Body of pancreas (tissue), 4 donors: ENCODE measurements around the gene L3MBTL2. TPM values are rescaled to one million over a fixed set of nuclear protein-coding genes. Genes with fewer than 3 reads are reported as not detected.

Source experiments
- ATAC-seq: fragments of 150-250 bp; one replicate; pipeline ENCODE4 v1.9.1; 2016
- DNase-seq, 4 donors: peaks; one replicate each; pipeline ENCODE4 v3.0.0-alpha.2; 2019
- H3K27ac ChIP-seq, 4 donors: fragments of 200-600 bp; sonication (generic); 1 replicate in 3 of 4; 2 replicates in 1 of 4; pipeline versions ENCODE4 v1.5.1 to v1.6.1; 2016 to 2019; ENCODE audit warnings: mild to moderate bottlenecking in 1 of 4, mixed read lengths in 1 of 4, moderate library complexity in 1 of 4
- H3K27me3 ChIP-seq, 2 donors: fragments of 200-600 bp; sonication (generic); one replicate each; pipeline ENCODE4 v1.6.0; 2016; ENCODE audit warnings: mild to moderate bottlenecking in 1 of 2
- H3K36me3 ChIP-seq, 2 donors: fragments of 200-600 bp; sonication (generic); replicated peaks in 1 of 2; 2 replicates each; pipeline ENCODE4 v1.5.1; 2016; ENCODE audit warnings: low read depth in 2 of 2; ENCODE audit not compliant: insufficient read depth in 1 of 2
- H3K4me1 ChIP-seq: fragments of 200-600 bp; sonication (generic); one replicate; pipeline ENCODE4 v1.6.0; 2016
- H3K4me3 ChIP-seq, 2 donors: fragments of 200-600 bp; sonication (generic); 1 replicate in 1 of 2; 2 replicates in 1 of 2; pipeline ENCODE4 v1.5.1; 2016 to 2019
- H3K9me3 ChIP-seq, 3 donors: fragments of 200-600 bp; sonication (generic); 1 replicate in 2 of 3; 2 replicates in 1 of 3; pipeline ENCODE4 v1.5.1; 2016
- CTCF ChIP-seq, 7 experiments: fragments of 450-650 bp in 4 of 7; fragments of 200-600 bp in 3 of 7; sonication (generic) in 3 of 7; IDR thresholded peaks; one replicate each; pipeline ENCODE4 v1.5.1; 2016 to 2019; ENCODE audit warnings: antibody characterized with exemption in 7 of 7
- POLR2A ChIP-seq, 3 donors: fragments of 450-650 bp; IDR thresholded peaks; one replicate each; pipeline ENCODE4 v1.6.1; 2016; ENCODE audit warnings: antibody characterized with exemption in 3 of 3, mild to moderate bottlenecking in 2 of 3
- WGBS, 2 donors: methylation state at CpG; one replicate each; pipeline ENCODE4 v1.1.5; 2017; 5-methylcytosine and 5-hydroxymethylcytosine counted together
- intact Hi-C: fragments of 100-400 bp; cut with DNase I; formaldehyde crosslinking; loops from one replicate; pipeline ENCODE4 v1.15.1; 2023
- total RNA-seq, 2 donors: library from RNA; depleted of rRNA; stranded (reverse); fragments of >200 nt; gene quantifications; one replicate each; pipeline ENCODE4 v1.1.0, GENCODE V29; 2016

The L3MBTL2 gene
- total RNA-seq, 2 donors from 2014 or later: 5.7 to 21.1 TPM

DNA sequence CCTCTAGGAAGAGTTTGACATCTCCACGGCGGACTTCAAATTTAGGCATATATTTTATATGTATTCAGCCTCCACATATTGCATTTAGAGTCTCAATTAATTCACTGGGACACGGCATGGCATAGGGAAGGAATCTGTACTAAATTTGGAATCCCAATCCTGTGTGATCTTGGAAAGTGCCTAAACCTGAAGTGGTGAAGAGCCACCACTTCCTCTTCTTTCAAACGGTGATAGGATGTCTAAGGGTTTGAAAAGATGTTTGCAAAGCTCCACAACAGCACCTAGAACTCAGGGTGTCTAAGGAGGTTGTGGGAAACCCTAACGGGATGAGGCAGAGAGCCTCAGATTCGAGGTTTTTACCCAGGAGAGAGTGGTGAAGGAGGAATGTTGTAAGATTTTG is 1.0 kb upstream of the L3MBTL2 start:
- Histone ChIP-seq H3K4me1 (peaks cover 13% of the 10 kb centered on the region), H3K9me3 (no peaks in the 10 kb centered on the region), H3K36me3 (no peaks in the 10 kb centered on the region), H3K4me3 (no peak overlapping the region), H3K27me3 (no peaks in the 10 kb centered on the region), H3K27ac (no peak overlapping the region)
- ATAC-seq (no peak), DNase-seq (no peak)
- no peak for TF ChIP-seq POLR2A (IDR thresholded peaks at IDR 0.05)
- no peak for TF ChIP-seq CTCF (IDR thresholded peaks at IDR 0.05)
- 48 to 59% methylated on average over 6 of the region's 6 CpGs for WGBS, 2 donors
- intact Hi-C loops: no loop called here

GRCh38 chr22:41206719-41207118 is 1.6 kb downstream of the L3MBTL2 start:
- peaks cover 13% of the 10 kb centered on the region for H3K4me1 ChIP-seq
- H3K27me3 ChIP-seq: no peaks in the 10 kb centered on the region
- 84 to 88% methylated on average over 9 of the region's 9 CpGs for WGBS, 2 donors
- H3K36me3 ChIP-seq: no peaks in the 10 kb centered on the region
- intact Hi-C loops: no loop called here
- H3K4me3 ChIP-seq: no peak overlapping the region
- H3K9me3 ChIP-seq: no peaks in the 10 kb centered on the region
- no peak overlapping the region for H3K27ac ChIP-seq
- TF ChIP-seq POLR2A (IDR thresholded peaks at IDR 0.05) (no peak), CTCF (IDR thresholded peaks at IDR 0.05) (no peak)
- ATAC-seq (no peak), DNase-seq (no peak)

GRCh38 chr22:41215409-41215808 is 10.3 kb downstream of the L3MBTL2 start:
- Histone ChIP-seq H3K4me3 (no peak overlapping the region), H3K9me3 (no peaks in the 10 kb centered on the region), H3K27ac (no peak overlapping the region), H3K36me3 (peaks cover 0 to 3% of the 10 kb centered on the region in 2 donors), H3K27me3 (no peaks in the 10 kb centered on the region), H3K4me1 (no peaks in the 10 kb centered on the region)
- 93 to 94% methylated on average over 8 to 10 of the region's 10 CpGs for WGBS, 2 donors
- intact Hi-C loops: no loop called here
- TF ChIP-seq CTCF (IDR thresholded peaks at IDR 0.05) (no peak), POLR2A (IDR thresholded peaks at IDR 0.05) (no peak)
- ATAC-seq (no peak), DNase-seq (no peak)

- DNase-seq: no peak
- H3K4me3 ChIP-seq: no peak overlapping the region
- no peaks in the 10 kb centered on the region for H3K27me3 ChIP-seq
- H3K36me3 ChIP-seq: peaks cover 0 to 7% of the 10 kb centered on the region in 2 donors
- intact Hi-C loops: no loop called here
- no peak overlapping the region for H3K27ac ChIP-seq
- TF ChIP-seq POLR2A (IDR thresholded peaks at IDR 0.05) (no peak), CTCF (IDR thresholded peaks at IDR 0.05) (no peak)
- H3K9me3 ChIP-seq: no peaks in the 10 kb centered on the region
- WGBS, 2 donors: 86 to 88% methylated on average over 5 to 7 of the region's 7 CpGs
- ATAC-seq: no peak
- no peaks in the 10 kb centered on the region for H3K4me1 ChIP-seq
Measured at GRCh38 chr22:41215926-41216325, 10.8 kb downstream of the L3MBTL2 start.

GRCh38 chr22:41216984-41217383 is 11.9 kb downstream of the L3MBTL2 start:
- TF ChIP-seq CTCF (IDR thresholded peaks at IDR 0.05) (no peak), POLR2A (IDR thresholded peaks at IDR 0.05) (no peak)
- intact Hi-C loops: no loop called here
- ATAC-seq (no peak), DNase-seq (no peak)
- no peaks in the 10 kb centered on the region for H3K4me1 ChIP-seq
- H3K36me3 ChIP-seq: peaks cover 0 to 15% of the 10 kb centered on the region in 2 donors
- no peaks in the 10 kb centered on the region for H3K27me3 ChIP-seq
- peak overlapping the region in 2 of 4 donors; percentile 6 to 52 for H3K27ac ChIP-seq
- 78 to 89% methylated on average over 5 to 12 of the region's 13 CpGs for WGBS, 2 donors
- no peaks in the 10 kb centered on the region for H3K9me3 ChIP-seq
- H3K4me3 ChIP-seq: no peak overlapping the region
